ENCODE measurements around the gene DAZAP1. TPM values are rescaled to one million over a fixed set of nuclear protein-coding genes. Genes with fewer than 3 reads are reported as not detected.

The DAZAP1 gene
- total RNA-seq, 1 experiment from 2014 or later = 229 TPM

DNA sequence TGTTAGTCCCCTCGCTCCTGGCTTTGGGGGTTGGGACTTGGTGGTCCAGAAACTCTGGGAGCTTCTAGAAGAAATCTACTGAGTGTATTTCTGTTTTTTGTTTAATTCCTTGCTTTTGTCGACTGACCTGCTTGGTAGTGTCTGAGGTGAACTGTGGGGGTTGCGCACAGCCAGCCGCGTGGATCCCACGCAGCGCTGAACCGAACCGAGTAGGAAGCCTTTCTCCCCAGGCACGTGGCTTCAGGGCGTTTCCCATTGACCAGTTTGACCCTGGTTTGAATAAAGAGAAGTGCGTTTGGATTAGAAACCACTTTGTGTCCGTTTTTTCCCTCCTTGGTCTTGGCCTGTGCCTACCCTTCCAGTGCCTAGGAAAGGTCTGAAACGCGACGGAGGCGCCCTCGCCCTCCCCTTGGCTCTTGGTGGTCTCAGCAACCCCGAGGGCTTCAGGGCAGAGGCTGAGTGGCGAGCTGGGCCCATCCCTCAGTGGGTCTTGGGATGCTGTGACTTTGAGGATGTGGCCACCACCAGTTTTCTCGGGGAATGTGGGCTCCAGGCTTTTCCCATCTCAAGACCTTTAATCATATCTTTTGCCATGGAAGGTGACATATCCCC is 28.1 kb downstream of the DAZAP1 start:
- intact Hi-C loops (cut with micrococcal nuclease; ENCODE audit: unreplicated experiment) = no loop called here
- no peak for DNase-seq (ENCODE audit: low spot score)
- CTCF ChIA-PET = interaction anchor here (0.7 kb wide), 1 partner anchor 18 kb away, joined by 3 read pairs; no protein-coding TSS in a partner anchor
- BruUV-seq (replicated peaks) = no TSS peak
- Histone ChIP-seq H3K27me3 (replicated peaks; ENCODE audit: insufficient read depth, low read depth, low read length, poor library complexity) (no peaks in the 10 kb centered on the region), H3K4me3 (ENCODE audit: low read depth, low read length, poor library complexity, severe bottlenecking) (no peak overlapping the region), H3K36me3 (ENCODE audit: insufficient read depth, low read length, poor library complexity, severe bottlenecking) (peaks cover 53% of the 10 kb centered on the region), H3K27ac (ENCODE audit: low read depth, low read length, poor library complexity, severe bottlenecking) (no peak overlapping the region), H3K9me3 (ENCODE audit: low read depth, low read length, poor library complexity, severe bottlenecking) (no peaks in the 10 kb centered on the region), H3K4me1 (ENCODE audit: insufficient read depth, low read length, poor library complexity, severe bottlenecking) (peaks cover 5% of the 10 kb centered on the region)
- POLR2A ChIA-PET (ENCODE audit: low non-redundant PET) = no interaction called here
- TF ChIP-seq, protein P1, sequence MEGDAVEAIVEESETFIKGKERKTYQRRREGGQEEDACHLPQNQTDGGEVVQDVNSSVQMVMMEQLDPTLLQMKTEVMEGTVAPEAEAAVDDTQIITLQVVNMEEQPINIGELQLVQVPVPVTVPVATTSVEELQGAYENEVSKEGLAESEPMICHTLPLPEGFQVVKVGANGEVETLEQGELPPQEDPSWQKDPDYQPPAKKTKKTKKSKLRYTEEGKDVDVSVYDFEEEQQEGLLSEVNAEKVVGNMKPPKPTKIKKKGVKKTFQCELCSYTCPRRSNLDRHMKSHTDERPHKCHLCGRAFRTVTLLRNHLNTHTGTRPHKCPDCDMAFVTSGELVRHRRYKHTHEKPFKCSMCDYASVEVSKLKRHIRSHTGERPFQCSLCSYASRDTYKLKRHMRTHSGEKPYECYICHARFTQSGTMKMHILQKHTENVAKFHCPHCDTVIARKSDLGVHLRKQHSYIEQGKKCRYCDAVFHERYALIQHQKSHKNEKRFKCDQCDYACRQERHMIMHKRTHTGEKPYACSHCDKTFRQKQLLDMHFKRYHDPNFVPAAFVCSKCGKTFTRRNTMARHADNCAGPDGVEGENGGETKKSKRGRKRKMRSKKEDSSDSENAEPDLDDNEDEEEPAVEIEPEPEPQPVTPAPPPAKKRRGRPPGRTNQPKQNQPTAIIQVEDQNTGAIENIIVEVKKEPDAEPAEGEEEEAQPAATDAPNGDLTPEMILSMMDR (conservative IDR thresholded peaks at IDR 0.05; ENCODE audit: low read depth, low read length) = no peak
- TF ChIP-seq EZH2 (IDR thresholded peaks at IDR 0.05; ENCODE audit: borderline replicate concordance, low read depth, low read length, poor library complexity, severe bottlenecking) = no peak

DNA sequence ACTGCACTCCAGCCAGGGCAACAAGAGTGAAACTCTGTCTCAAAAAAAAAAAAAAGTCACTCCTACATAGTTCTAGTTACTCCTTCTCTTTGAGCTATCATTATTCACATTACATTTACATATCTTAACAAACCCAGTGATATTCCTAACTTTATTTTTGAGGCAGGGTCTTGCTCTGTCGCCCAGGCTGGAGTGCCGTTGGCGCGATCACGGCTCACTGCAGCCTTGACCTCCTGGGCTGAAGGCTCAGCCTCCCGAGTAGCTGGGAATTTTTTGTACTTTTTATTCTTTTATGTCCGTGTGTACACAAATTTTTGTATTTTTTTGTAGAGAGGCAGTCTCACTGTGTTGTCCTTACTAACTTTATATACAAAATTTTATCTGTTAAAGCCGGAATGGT is 30.2 kb downstream of the DAZAP1 start:
- Histone ChIP-seq H3K36me3 (ENCODE audit: insufficient read depth, low read length, poor library complexity, severe bottlenecking) (peaks cover 61% of the 10 kb centered on the region), H3K4me1 (ENCODE audit: insufficient read depth, low read length, poor library complexity, severe bottlenecking) (peaks cover 15% of the 10 kb centered on the region), H3K27ac (ENCODE audit: low read depth, low read length, poor library complexity, severe bottlenecking) (peak overlapping the region; percentile 94), H3K4me3 (ENCODE audit: low read depth, low read length, poor library complexity, severe bottlenecking) (peak overlapping the region; percentile 85), H3K9me3 (ENCODE audit: low read depth, low read length, poor library complexity, severe bottlenecking) (no peaks in the 10 kb centered on the region), H3K27me3 (replicated peaks; ENCODE audit: insufficient read depth, low read depth, low read length, poor library complexity) (no peaks in the 10 kb centered on the region)
- intact Hi-C loops (cut with micrococcal nuclease; ENCODE audit: unreplicated experiment) = no loop called here
- ChIA-PET POLR2A (ENCODE audit: low non-redundant PET) (interaction anchor here (1.0 kb wide), 1 partner anchor 19 kb away, joined by 4 read pairs; no protein-coding TSS in a partner anchor), CTCF (interaction anchor here (0.7 kb wide), 1 partner anchor 10 kb away, joined by 3 read pairs; no protein-coding TSS in a partner anchor)
- TF ChIP-seq, protein P1 (conservative IDR thresholded peaks at IDR 0.05; ENCODE audit: low read depth, low read length) = no peak
- no peak for TF ChIP-seq EZH2 (IDR thresholded peaks at IDR 0.05; ENCODE audit: borderline replicate concordance, low read depth, low read length, poor library complexity, severe bottlenecking)
- DNase-seq (ENCODE audit: low spot score) = no peak
- no TSS peak for BruUV-seq (replicated peaks)

DNA sequence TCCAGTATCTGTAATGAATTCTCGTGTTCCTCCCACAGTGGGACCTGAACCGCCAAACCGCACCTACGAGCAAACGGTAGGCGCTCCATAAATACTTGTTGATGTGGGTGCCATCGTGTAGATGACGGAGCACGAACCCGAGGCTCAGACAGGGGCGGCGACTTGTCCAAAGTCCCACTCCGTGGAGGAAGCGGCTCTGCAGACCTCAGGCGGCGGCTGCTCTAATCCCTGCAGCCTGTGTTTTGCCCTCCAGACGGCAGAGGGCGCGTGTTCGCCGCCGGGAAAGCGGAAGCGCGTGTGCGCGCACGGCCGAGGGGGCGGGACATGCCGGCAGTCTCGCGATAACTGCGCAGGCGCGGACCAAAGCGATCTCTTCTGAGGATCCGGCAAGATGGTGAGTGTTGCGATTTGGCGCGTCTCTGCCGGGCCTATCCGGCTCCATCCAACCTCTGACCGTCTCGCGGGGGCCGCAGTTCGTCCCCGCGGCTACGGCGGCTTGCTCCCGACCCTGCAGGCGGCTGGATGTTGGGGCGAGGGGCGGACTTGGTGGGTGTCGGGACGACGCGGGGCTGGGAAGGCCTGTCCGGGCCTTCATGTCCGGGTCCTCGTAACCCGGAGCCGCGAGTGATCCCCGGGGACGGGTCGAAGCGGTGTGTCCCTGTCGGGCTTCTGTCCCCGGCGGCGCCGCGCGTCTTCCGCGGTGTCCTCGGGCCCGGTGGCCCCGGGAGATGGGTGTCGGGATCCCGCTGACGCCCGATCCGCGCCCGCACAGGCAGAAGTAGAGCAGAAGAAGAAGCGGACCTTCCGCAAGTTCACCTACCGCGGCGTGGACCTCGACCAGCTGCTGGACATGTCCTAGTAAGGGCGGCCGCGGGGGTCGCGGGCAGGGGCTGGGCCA is 30.9 kb downstream of the DAZAP1 start, which contains the start of gene RPS15:
RPS15 (plus strand) TSS at position 362 of the 898 bp plus-strand sequence; CDS start at position 392, 30 bp downstream.
- Histone ChIP-seq H3K9me3 (ENCODE audit: low read depth, low read length, poor library complexity, severe bottlenecking) (no peaks in the 10 kb centered on the region), H3K36me3 (ENCODE audit: insufficient read depth, low read length, poor library complexity, severe bottlenecking) (peaks cover 57% of the 10 kb centered on the region), H3K4me1 (ENCODE audit: insufficient read depth, low read length, poor library complexity, severe bottlenecking) (peaks cover 15% of the 10 kb centered on the region), H3K27me3 (replicated peaks; ENCODE audit: insufficient read depth, low read depth, low read length, poor library complexity) (no peaks in the 10 kb centered on the region), H3K27ac (ENCODE audit: low read depth, low read length, poor library complexity, severe bottlenecking) (peak within 1 kb of the TSS; percentile 94), H3K4me3 (ENCODE audit: low read depth, low read length, poor library complexity, severe bottlenecking) (peak within 1 kb of the TSS; percentile 85)
- TSS peak; percentile 67 for BruUV-seq (replicated peaks)
- intact Hi-C loops (cut with micrococcal nuclease; ENCODE audit: unreplicated experiment) = no loop called here
- POLR2A ChIA-PET (ENCODE audit: low non-redundant PET) = interaction anchor here (1.0 kb wide), 1 partner anchor 20 kb away, joined by 4 read pairs; no protein-coding TSS in a partner anchor
- CTCF ChIA-PET = interaction anchor here (0.7 kb wide), 1 partner anchor 9 kb away, joined by 3 read pairs; no protein-coding TSS in a partner anchor
- DNase-seq (ENCODE audit: low spot score) = peak; percentile 96
- TF ChIP-seq, protein P1 (conservative IDR thresholded peaks at IDR 0.05; ENCODE audit: low read depth, low read length) = peak; percentile 97
- TF ChIP-seq EZH2 (IDR thresholded peaks at IDR 0.05; ENCODE audit: borderline replicate concordance, low read depth, low read length, poor library complexity, severe bottlenecking) = no peak
